HepG2 (cell line): ENCODE results near the gene NKD1. TPM values are rescaled to one million over a fixed set of nuclear protein-coding genes. Genes with fewer than 3 reads are reported as not detected.

ENCODE experiments used
- GLI4 ChIP-seq: sonication (generic); formaldehyde crosslinking; IDR thresholded peaks from 2 replicates; pipeline ENCODE4 v1.5.1; 2020; ENCODE audit warnings: missing genetic modification reagents, mild to moderate bottlenecking, moderate library complexity, borderline replicate concordance
- HOXA5 ChIP-seq: sonication (generic); formaldehyde crosslinking; IDR thresholded peaks from 2 replicates; pipeline ENCODE4 v1.4.0; 2020; ENCODE audit warnings: missing genetic modification reagents
- NFE2L1 ChIP-seq: sonication (generic); formaldehyde crosslinking; IDR thresholded peaks from 2 replicates; pipeline ENCODE4 v1.4.0; 2020; ENCODE audit warnings: missing genetic modification reagents, mild to moderate bottlenecking, borderline replicate concordance
- RBFOX2 ChIP-seq: fragments of 200-400 bp; formaldehyde crosslinking; IDR thresholded peaks from 2 replicates; pipeline ENCODE4 v1.6.1; 2017; ENCODE audit warnings: low read depth, mild to moderate bottlenecking, low read length
- SAFB2 ChIP-seq: sonication (generic); formaldehyde crosslinking; IDR thresholded peaks from 2 replicates; pipeline ENCODE4 v1.5.1; 2020; ENCODE audit warnings: missing genetic modification reagents, low read depth, mild to moderate bottlenecking, borderline replicate concordance
- SAP130 ChIP-seq: IDR thresholded peaks from 2 replicates; pipeline ENCODE4 v1.6.1; 2016; ENCODE audit warnings: low read depth
- SOX6 ChIP-seq, 2 experiments: fragments of 450-650 bp in 1 of 2; sonication (generic) in 1 of 2; formaldehyde crosslinking in 1 of 2; IDR thresholded peaks; 2 replicates each; pipeline versions ENCODE4 v1.4.0 to v1.6.1; 2017 to 2020; ENCODE audit warnings: antibody characterized with exemption in 1 of 2, mild to moderate bottlenecking in 1 of 2, missing genetic modification reagents in 1 of 2
- ZBTB46 ChIP-seq: sonication (generic); formaldehyde crosslinking; IDR thresholded peaks from 2 replicates; pipeline ENCODE4 v1.4.0; 2020; ENCODE audit warnings: mild to moderate bottlenecking, missing genetic modification reagents, borderline replicate concordance
- ZFP91 ChIP-seq: sonication (generic); formaldehyde crosslinking; IDR thresholded peaks from 2 replicates; pipeline ENCODE4 v1.9.0; 2022; ENCODE audit warnings: missing genetic modification reagents, mild to moderate bottlenecking, borderline replicate concordance
- ZKSCAN8 ChIP-seq: IDR thresholded peaks from 2 replicates; pipeline ENCODE4 v1.6.1; 2016; ENCODE audit warnings: borderline replicate concordance, missing genetic modification reagents, missing compliant biosample characterization
- ZNF513 ChIP-seq: sonication (generic); formaldehyde crosslinking; conservative IDR thresholded peaks from 2 replicates; pipeline ENCODE4 v1.5.0; 2020; ENCODE audit warnings: missing genetic modification reagents
- ZNF570 ChIP-seq: sonication (generic); formaldehyde crosslinking; IDR thresholded peaks from 2 replicates; pipeline ENCODE4 v1.4.0; 2020; ENCODE audit warnings: mild to moderate bottlenecking, missing genetic modification reagents, borderline replicate concordance
- ZNF572 ChIP-seq: sonication (generic); formaldehyde crosslinking; IDR thresholded peaks from 2 replicates; pipeline ENCODE4 v1.5.1; 2020; ENCODE audit warnings: mild to moderate bottlenecking, missing genetic modification reagents
- ZNF615 ChIP-seq: sonication (generic); formaldehyde crosslinking; IDR thresholded peaks from 2 replicates; pipeline ENCODE4 v1.5.0; 2020; ENCODE audit warnings: mild to moderate bottlenecking, missing genetic modification reagents, borderline replicate concordance
- ZNF687 ChIP-seq: sonication (generic); formaldehyde crosslinking; IDR thresholded peaks from 2 replicates; pipeline ENCODE4 v1.5.1; 2020; ENCODE audit warnings: mild to moderate bottlenecking, missing genetic modification reagents, moderate library complexity
- ZNF766 ChIP-seq: sonication (generic); formaldehyde crosslinking; IDR thresholded peaks from 2 replicates; pipeline ENCODE4 v1.5.0; 2020; ENCODE audit warnings: missing genetic modification reagents, borderline replicate concordance
- ZNF770 ChIP-seq: sonication (generic); formaldehyde crosslinking; IDR thresholded peaks from 2 replicates; pipeline ENCODE4 v1.5.0; 2020; ENCODE audit warnings: mild to moderate bottlenecking, missing genetic modification reagents
- polyA plus RNA-seq, 8 experiments: library from polyadenylated mRNA; depleted of rRNA in 3 of 8; stranded (reverse) in 7 of 8; unstranded in 1 of 8; fragments of >200 nt; fragmentation: Illumina TruSeq in 4 of 8; extraction: Trizol in 4 of 8; gene quantifications; 2 replicates each; pipeline versions ENCODE4 v1.2.1 to v1.2.3, GENCODE V29; 2011 to 2016; ENCODE audit warnings: low read depth in 4 of 8, missing spikeins in 1 of 8, mixed read lengths in 1 of 8; ENCODE audit not compliant: insufficient read depth in 1 of 8
- total RNA-seq, 5 experiments: library from RNA; depleted of rRNA; stranded (reverse); fragments of >200 nt; fragmentation: Illumina TruSeq; extraction: Trizol; gene quantifications; 2 replicates each; pipeline ENCODE4 v1.2.3, GENCODE V29; 2016; ENCODE audit warnings: low read depth in 1 of 5

NKD1 gene
- total and polyA plus RNA-seq, 2 of the 13 experiments (the other 11 are each of a cell fraction or from before 2014, with no cell fraction given): 70.4 to 121 TPM

GRCh38 chr16:50631985-50632576, 83.9 kb downstream of the NKD1 start (continued):
- TF ChIP-seq ZNF687 (no peak), ZNF770 (CRISPR knock-in tag) (no peak), SOX6 (IDR thresholded peaks at IDR 0.05) (no peak), SOX6 (CRISPR knock-in tag; IDR thresholded peaks at IDR 0.05) (no peak), SAFB2 (CRISPR knock-in tag) (no peak), ZNF572 (CRISPR knock-in tag) (no peak), ZNF766 (CRISPR knock-in tag) (no peak), HOXA5 (CRISPR knock-in tag) (no peak), SAP130 (CRISPR knock-in tag) (no peak), ZBTB46 (CRISPR knock-in tag) (no peak), ZNF513 (CRISPR knock-in tag) (no peak), ZNF615 (CRISPR knock-in tag) (no peak), RBFOX2 (0 out of 2 replicates have a peak, but pooled peaks have one; percentile 33), NFE2L1 (CRISPR knock-in tag) (0 out of 2 replicates have a peak, but pooled peaks have one; percentile 64), ZNF570 (CRISPR knock-in tag) (no peak), ZKSCAN8 (CRISPR knock-in tag) (no peak), GLI4 (CRISPR knock-in tag) (no peak), ZFP91 (CRISPR knock-in tag) (peak; percentile 31; the same call in 1 of the 2 replicates)
